Non-pigmented ciliary epithelial cell (primary cell): ENCODE results near the gene JAZF1.

Source experiments
- DNase-seq: peaks from one replicate; pipeline ENCODE4 v3.0.0-alpha.2; 2010; ENCODE audit warnings: low read depth

The JAZF1 gene

GRCh38 chr7:28180364-28181147 is at the start of gene JAZF1:
Gene JAZF1 (minus strand): TSS chr7:28180795.
- no peak for DNase-seq

DNA sequence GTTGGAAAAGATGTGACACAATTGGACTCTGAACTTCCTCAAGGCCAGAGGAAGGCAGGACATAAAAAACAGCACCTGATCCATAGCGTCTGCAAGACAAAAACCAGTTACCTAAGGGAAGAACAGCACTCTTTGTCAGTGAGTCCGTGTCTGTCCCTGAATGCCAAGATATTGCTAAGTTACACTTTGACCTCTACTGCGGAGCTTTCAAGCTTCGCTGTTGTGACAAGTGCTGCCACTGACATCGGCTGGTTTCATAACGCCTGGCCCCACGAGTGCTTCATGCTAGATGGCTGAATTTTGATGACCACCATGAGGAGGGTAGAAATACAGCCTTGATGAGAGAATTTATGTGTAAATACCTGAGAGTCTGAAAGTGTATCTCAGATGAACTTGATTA is 49.7 kb upstream of the JAZF1 start:
- DNase-seq: no peak

- no peak for DNase-seq
Measured at GRCh38 chr7:28228396-28228795, 47.8 kb upstream of the JAZF1 start.

- DNase-seq: no peak
Measured at GRCh38 chr7:28226003-28226402, 45.4 kb upstream of the JAZF1 start.

DNA sequence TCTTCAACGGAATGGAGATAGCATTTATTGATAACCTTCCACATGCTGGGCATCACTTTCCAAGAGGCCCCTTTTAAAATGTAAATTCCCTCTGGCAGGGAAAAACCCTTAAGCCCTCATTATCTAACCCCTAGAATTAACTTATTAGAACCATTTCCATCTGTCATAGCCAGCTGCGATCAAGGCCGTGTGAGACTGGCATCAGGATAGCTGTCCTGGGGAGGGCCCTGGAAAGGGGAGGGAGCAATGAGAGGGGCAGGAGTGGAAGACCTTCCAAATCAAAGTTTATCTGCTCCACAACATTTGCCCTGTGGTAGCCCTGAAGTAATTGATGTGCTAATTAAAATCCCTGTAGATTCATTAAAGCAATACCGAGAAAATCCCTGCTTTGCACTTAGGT is 45.0 kb upstream of the JAZF1 start:
- DNase-seq: no peak

- DNase-seq: no peak
Measured at GRCh38 chr7:28224675-28225074, 44.1 kb upstream of the JAZF1 start.

- DNase-seq: no peak
Measured at GRCh38 chr7:28224172-28224571, 43.6 kb upstream of the JAZF1 start.

- DNase-seq: no peak
Measured at GRCh38 chr7:28222636-28223035, 42.0 kb upstream of the JAZF1 start.

GRCh38 chr7:28219793-28220192 is 39.2 kb upstream of the JAZF1 start:
- DNase-seq: no peak

- no peak for DNase-seq
Measured at GRCh38 chr7:28217143-28217542, 36.5 kb upstream of the JAZF1 start.

GRCh38 chr7:28211006-28211405 is 30.4 kb upstream of the JAZF1 start:
- DNase-seq: no peak

- no peak for DNase-seq
Measured at GRCh38 chr7:28208506-28208905, 27.9 kb upstream of the JAZF1 start.

GRCh38 chr7:28207486-28208158 is 27.0 kb upstream of the JAZF1 start:
- no peak for DNase-seq

GRCh38 chr7:28205506-28205905 is 24.9 kb upstream of the JAZF1 start:
- no peak for DNase-seq

DNA sequence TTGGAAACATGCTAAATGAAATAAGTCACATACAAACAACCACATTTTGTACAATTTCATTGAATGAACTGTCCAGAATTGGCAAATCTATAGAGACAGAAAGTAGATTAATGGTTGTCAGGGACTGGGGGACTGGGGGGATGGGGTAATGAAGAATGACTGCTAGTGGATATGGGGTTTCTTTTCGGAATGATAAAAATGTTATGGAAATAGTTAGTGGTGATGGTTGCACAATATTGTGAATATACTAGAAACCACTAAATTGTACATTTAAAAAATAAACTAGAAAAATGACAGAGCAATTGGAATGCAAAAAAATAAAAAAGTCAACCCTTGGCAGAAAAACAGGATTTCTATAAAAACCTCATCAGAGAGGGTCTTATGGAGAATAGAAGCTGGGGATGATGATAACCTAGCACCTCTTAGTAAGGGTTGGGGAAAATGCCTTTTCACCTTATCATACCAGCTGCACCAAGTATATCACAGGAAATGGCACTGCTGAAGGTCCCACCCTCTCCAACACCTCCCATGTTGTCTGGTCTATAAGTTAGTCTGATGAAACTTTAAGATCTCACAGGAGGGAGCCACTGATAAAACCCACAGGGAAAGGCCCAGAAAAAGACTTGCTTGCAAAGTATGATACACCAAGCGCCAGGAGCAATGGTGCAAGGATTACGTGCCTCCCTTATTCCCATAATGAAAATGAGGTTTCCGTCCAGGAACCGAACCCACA is 23.1 kb upstream of the JAZF1 start:
- DNase-seq: no peak

DNA sequence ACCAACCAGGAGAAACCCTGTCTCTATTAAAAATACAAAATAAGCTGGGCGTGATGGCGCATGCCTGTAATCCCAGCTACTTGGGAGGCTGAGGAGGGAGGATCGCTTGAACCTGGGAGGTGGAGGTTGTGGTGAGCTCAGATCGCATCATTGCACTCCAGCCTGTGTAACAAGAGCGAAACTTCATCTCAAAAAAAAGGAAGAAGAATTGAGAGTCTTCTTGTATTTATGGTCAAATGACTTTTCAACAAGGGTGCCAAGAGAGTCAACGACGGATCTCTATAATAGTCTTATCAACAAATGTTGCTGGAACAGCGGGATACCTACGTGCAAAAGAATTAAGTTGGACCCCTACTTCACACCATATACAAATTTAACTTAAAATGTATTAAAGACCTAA is 21.6 kb upstream of the JAZF1 start:
- no peak for DNase-seq

DNA sequence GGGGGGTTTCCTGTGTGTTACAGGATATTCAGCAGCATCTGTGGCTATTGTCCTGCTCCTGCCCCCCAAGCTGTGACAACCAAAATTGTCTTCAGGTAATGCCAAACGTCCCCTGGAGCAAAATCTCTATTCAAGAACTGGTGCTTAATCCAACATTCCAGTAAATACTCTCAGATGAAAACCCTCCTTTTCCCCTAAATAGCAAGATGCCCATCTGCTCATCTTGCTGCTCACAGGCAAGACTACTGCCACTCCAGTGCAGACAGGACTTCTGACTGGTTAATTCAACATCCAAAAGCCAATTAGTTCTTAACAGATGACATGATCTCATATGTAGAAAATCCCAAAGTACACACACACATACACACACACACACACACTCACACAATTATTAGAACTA is 20.5 kb upstream of the JAZF1 start:
- no peak for DNase-seq

DNA sequence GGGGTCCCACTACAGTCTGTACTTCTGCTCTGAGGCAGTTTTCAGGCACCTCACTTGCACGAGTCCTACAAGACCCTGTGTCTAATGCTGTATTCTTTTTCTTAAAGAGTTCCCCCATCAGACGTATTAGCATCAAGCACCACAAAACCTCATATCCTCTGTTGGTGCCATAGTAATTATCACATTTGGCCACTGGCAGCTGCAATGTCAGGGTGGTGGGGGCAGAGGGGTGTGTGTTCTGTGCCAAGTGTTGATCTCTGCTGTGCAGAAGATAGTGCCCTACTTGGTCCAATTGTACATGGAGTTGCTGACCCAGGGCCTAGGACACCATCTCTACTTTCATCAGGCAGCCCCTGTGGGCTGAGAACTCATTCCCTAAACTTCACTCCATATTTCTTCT is 20.0 kb upstream of the JAZF1 start:
- no peak for DNase-seq

DNA sequence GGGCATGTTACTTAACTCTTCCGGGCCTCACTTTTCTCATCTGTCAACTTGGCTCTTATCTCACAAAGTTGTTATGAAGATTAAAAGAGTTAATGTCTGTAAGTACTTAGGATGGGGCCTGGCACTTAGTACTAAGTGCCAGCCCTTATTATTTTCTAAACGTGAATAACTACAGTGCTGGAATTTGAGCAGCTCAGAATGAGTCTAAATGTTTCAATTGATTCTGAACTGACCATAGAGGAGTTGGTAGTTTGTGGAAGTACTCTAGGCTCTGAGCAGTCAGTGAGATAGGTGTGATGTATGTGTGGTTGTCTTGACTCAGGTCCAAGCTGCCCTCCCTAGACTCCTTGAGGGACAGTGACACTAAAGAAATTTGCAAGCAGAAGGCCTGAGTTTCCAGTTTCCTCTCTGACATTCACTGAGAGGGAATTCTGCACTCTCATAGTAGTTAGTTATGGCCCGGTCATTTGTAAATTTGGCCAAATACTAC is 18.5 kb upstream of the JAZF1 start:
- no peak for DNase-seq

GRCh38 chr7:28195910-28196620 is 15.5 kb upstream of the JAZF1 start:
- no peak for DNase-seq

DNA sequence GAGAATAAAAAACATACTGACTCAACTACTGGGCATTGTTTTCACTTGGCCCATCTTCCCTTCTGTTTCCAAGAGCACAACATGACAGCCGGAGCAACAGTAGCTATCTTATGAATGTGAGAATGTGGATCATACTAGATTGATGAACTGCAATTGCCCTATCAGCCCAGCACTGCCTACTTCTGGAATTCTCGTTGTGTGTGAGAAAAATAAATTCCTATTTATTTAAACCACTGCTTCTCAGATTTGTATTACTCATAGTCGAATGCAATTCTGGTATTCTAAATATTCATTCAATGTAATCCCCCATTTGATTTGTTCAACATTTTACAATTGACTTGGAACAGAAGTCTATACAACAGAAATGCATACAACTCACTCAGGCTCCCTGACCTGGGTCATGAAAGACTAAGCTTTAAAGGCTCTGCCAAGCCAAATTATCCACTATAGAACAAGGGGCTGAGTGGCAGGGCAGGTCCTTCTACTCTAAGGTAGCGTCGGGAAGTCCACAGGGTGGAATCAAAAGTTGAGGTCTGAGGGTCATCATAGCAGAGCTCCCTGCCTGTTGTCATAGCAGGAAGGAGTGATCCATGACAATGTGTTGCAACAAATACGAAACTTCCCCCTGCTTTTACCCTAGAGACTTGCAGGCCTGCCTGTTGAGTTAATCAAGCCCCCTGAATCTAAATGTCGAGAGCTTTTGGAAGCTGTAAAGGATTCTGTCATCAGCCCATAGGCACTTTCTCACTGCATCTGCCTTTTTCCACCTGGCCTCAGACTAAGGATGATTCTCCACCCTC is 12.4 kb upstream of the JAZF1 start:
- DNase-seq: no peak
